Panc1 (cell line): ENCODE measurements around the gene HSD17B3. TPM values are rescaled to one million over a fixed set of nuclear protein-coding genes. Genes with fewer than 3 reads are reported as not detected.

Experiments
- ATAC-seq: fragments of 200-7000 bp; cut with Tn5 transposase; 2 replicates; pipeline ENCODE4 v1.9.1; 2020; ENCODE audit warnings: mild to moderate bottlenecking, moderate library complexity
- BruUV-seq: library from RNA; stranded (reverse); fragments of 400-500 nt; replicated peaks from 2 replicates; lab custom pipeline; 2021; lab: Mats Ljungman, UMichigan
- CTCF ChIA-PET: fragments of 300-600 bp; sonication (Branson Sonifier 250); formaldehyde crosslinking; loops from one replicate; lab custom pipeline; 2022; ENCODE audit warnings: antibody characterized with exemption; lab: Charles Lee
- POLR2A ChIA-PET: fragments of 300-600 bp; sonication (Branson Sonifier 250); formaldehyde crosslinking; loops from one replicate; lab custom pipeline; 2022; ENCODE audit warnings: antibody characterized with exemption; lab: Charles Lee
- DNase-seq: peaks from one replicate; pipeline ENCODE4 v3.0.0-alpha.2; 2010; ENCODE audit warnings: low read depth, low spot score
- H3K27ac ChIP-seq: 2 replicates; pipeline ENCODE4 v1.5.1; 2011; ENCODE audit warnings: mild to moderate bottlenecking, low read length, inconsistent platforms
- H3K27me3 ChIP-seq: fragments of 200-500 bp; sonication (Bioruptor generic); 2 replicates; pipeline ENCODE4 v1.6.0; 2014; ENCODE audit warnings: low read length, inconsistent platforms; ENCODE audit not compliant: control insufficient read depth, insufficient read depth
- H3K36me3 ChIP-seq: fragments of 200-500 bp; sonication (Bioruptor generic); 2 replicates; pipeline ENCODE4 v1.5.1; 2014; ENCODE audit warnings: inconsistent platforms, mild to moderate bottlenecking, low read length, moderate library complexity; ENCODE audit not compliant: control insufficient read depth, insufficient read depth
- H3K4me1 ChIP-seq: 2 replicates; pipeline ENCODE4 v1.5.1; 2011; ENCODE audit warnings: inconsistent platforms, mild to moderate bottlenecking, low read length, moderate library complexity; ENCODE audit not compliant: control insufficient read depth, insufficient read depth
- H3K4me3 ChIP-seq, 2 experiments: 2 replicates each; pipeline ENCODE4 v1.5.1; 2011 to 2012; ENCODE audit warnings: low read depth in 2 of 2, low read length in 2 of 2, mild to moderate bottlenecking in 2 of 2, inconsistent platforms in 1 of 2, moderate library complexity in 1 of 2
- H3K9me3 ChIP-seq: fragments of 200-500 bp; sonication (Bioruptor generic); 2 replicates; pipeline ENCODE4 v1.5.1; 2014; ENCODE audit warnings: low read depth, mild to moderate bottlenecking, inconsistent platforms, low read length, moderate library complexity; ENCODE audit not compliant: control insufficient read depth, insufficient read depth
- CTCF ChIP-seq: fragments of 450-650 bp; IDR thresholded peaks from 2 replicates; pipeline ENCODE4 v1.5.1; 2017; ENCODE audit warnings: mild to moderate bottlenecking
- POLR2AphosphoS5 ChIP-seq: IDR thresholded peaks from 2 replicates; pipeline ENCODE4 v1.6.1; 2012; ENCODE audit warnings: mild to moderate bottlenecking, low read depth, low read length, moderate library complexity
- SIN3A ChIP-seq: IDR thresholded peaks from 2 replicates; pipeline ENCODE4 v1.6.1; 2012; ENCODE audit warnings: low read depth, mild to moderate bottlenecking, low read length, moderate library complexity, borderline replicate concordance; ENCODE audit not compliant: insufficient read depth
- TCF7L2 ChIP-seq: IDR thresholded peaks from 2 replicates; pipeline ENCODE4 v1.6.1; 2011; ENCODE audit warnings: mild to moderate bottlenecking, low read depth, low read length, inconsistent platforms
- in situ Hi-C: cut with HindIII; loops from 2 replicates; pipeline ENCODE4 v1.10.0; 2016; ENCODE audit warnings: low sequenced_read_pairs, low pct_unique_long_range_greater_than_20kb
- intact Hi-C: fragments of 100-400 bp; cut with micrococcal nuclease; formaldehyde crosslinking; loops from one replicate; pipeline ENCODE4 v1.10.0; 2022; ENCODE audit not compliant: unreplicated experiment
- total RNA-seq: library from RNA; stranded (reverse); gene quantifications from one replicate; pipeline ENCODE4 v1.2.1, GENCODE V29; 2021; ENCODE audit not compliant: unreplicated experiment
- TF ChIP-seq, protein P1 (sequence below), 2 experiments: IDR thresholded peaks; 2 replicates each; pipeline ENCODE4 v1.6.1; 2011 to 2012; ENCODE audit warnings: low read depth in 2 of 2, control low read depth in 1 of 2, low read length in 1 of 2, mild to moderate bottlenecking in 1 of 2, moderate library complexity in 1 of 2; ENCODE audit not compliant: insufficient read depth in 1 of 2

The HSD17B3 gene
- total RNA-seq, 1 experiment from 2014 or later = 0.39 TPM

- intact Hi-C loops (no loop called here), in situ Hi-C loops (no loop called here)
- TF ChIP-seq SIN3A (no peak), TCF7L2 (no peak), CTCF (no peak), POLR2AphosphoS5 (no peak)
- TF ChIP-seq, protein P1, sequence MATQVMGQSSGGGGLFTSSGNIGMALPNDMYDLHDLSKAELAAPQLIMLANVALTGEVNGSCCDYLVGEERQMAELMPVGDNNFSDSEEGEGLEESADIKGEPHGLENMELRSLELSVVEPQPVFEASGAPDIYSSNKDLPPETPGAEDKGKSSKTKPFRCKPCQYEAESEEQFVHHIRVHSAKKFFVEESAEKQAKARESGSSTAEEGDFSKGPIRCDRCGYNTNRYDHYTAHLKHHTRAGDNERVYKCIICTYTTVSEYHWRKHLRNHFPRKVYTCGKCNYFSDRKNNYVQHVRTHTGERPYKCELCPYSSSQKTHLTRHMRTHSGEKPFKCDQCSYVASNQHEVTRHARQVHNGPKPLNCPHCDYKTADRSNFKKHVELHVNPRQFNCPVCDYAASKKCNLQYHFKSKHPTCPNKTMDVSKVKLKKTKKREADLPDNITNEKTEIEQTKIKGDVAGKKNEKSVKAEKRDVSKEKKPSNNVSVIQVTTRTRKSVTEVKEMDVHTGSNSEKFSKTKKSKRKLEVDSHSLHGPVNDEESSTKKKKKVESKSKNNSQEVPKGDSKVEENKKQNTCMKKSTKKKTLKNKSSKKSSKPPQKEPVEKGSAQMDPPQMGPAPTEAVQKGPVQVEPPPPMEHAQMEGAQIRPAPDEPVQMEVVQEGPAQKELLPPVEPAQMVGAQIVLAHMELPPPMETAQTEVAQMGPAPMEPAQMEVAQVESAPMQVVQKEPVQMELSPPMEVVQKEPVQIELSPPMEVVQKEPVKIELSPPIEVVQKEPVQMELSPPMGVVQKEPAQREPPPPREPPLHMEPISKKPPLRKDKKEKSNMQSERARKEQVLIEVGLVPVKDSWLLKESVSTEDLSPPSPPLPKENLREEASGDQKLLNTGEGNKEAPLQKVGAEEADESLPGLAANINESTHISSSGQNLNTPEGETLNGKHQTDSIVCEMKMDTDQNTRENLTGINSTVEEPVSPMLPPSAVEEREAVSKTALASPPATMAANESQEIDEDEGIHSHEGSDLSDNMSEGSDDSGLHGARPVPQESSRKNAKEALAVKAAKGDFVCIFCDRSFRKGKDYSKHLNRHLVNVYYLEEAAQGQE (IDR thresholded peaks at IDR 0.05; ENCODE audit: insufficient read depth in 1 of 2, low read depth in 2 of 2, low read length in 1 of 2) = no peak
- no peaks in the 10 kb centered on the region for H3K9me3 ChIP-seq
- no peak overlapping the region for H3K27ac ChIP-seq
- no TSS peak for BruUV-seq
- H3K27me3 ChIP-seq = no peaks in the 10 kb centered on the region
- no peaks in the 10 kb centered on the region for H3K36me3 ChIP-seq
- H3K4me1 ChIP-seq = no peaks in the 10 kb centered on the region
- CTCF ChIA-PET = no interaction called here
- DNase-seq (no peak), ATAC-seq (no peak)
- H3K4me3 ChIP-seq = no peak overlapping the region
- POLR2A ChIA-PET = no interaction called here
These were observed 48.8 kb downstream of the HSD17B3 start for GRCh38 chr9:96253059-96253696.

- no peaks in the 10 kb centered on the region for H3K4me1 ChIP-seq
- intact Hi-C loops (no loop called here), in situ Hi-C loops (no loop called here)
- H3K27me3 ChIP-seq = no peaks in the 10 kb centered on the region
- no peak overlapping the region for H3K27ac ChIP-seq
- H3K36me3 ChIP-seq = no peaks in the 10 kb centered on the region
- no TSS peak for BruUV-seq
- TF ChIP-seq SIN3A (no peak), TCF7L2 (no peak), POLR2AphosphoS5 (no peak), CTCF (no peak)
- TF ChIP-seq, protein P1 (IDR thresholded peaks at IDR 0.05; ENCODE audit: insufficient read depth in 1 of 2, low read depth in 2 of 2, low read length in 1 of 2) = no peak
- CTCF ChIA-PET = no interaction called here
- no peak for DNase-seq
- H3K9me3 ChIP-seq = no peaks in the 10 kb centered on the region
- POLR2A ChIA-PET = no interaction called here
- H3K4me3 ChIP-seq = no peak overlapping the region
- ATAC-seq = no peak
These were observed 50.5 kb downstream of the HSD17B3 start for GRCh38 chr9:96251451-96251850.
